HepG2 (cell line): ENCODE results near the gene GRM8. TPM values are rescaled to one million over a fixed set of nuclear protein-coding genes. Genes with fewer than 3 reads are reported as not detected.

Experiments
- ATAC-seq: fragments of 200-7000 bp; cut with Tn5 transposase; 3 replicates; pipeline ENCODE4 v1.9.1; 2020; ENCODE audit warnings: mild to moderate bottlenecking, moderate library complexity
- BruUV-seq: library from RNA; stranded (reverse); fragments of 400-500 nt; replicated peaks from 2 replicates; lab custom pipeline; 2021; lab: Mats Ljungman, UMichigan
- CTCF ChIA-PET: fragments of 300-600 bp; formaldehyde crosslinking; extraction: SDS; loops from one replicate; lab custom pipeline; 2021; ENCODE audit warnings: low total read pairs, inconsistent platforms, low intra/inter-chr PET ratio; lab: Yijun Ruan, JAX
- POLR2A ChIA-PET: fragments of 350-600 bp; sonication (Branson Sonifier 250); formaldehyde crosslinking; loops from one replicate; lab custom pipeline; 2020; ENCODE audit warnings: antibody characterized with exemption, inconsistent platforms; lab: Yijun Ruan, JAX
- DNase-seq: peaks from one replicate; pipeline ENCODE4 v3.0.0-alpha.2; 2015; ENCODE audit warnings: low spot score
- FAIRE-seq: peaks from 3 replicates; lab custom pipeline; 2011; peaks lifted over from hg19 to GRCh38; lab: Jason Lieb, UNC
- H2AFZ ChIP-seq: one replicate; pipeline ENCODE4 v1.6.1; 2011; ENCODE audit warnings: low read length, inconsistent platforms
- H3K27ac ChIP-seq: fragments of 300-600 bp; 3 replicates; pipeline ENCODE4 v1.8.0; 2011; ENCODE audit warnings: mixed run types, mild to moderate bottlenecking, mixed read lengths, low read length, inconsistent platforms; ENCODE audit not compliant: insufficient read depth; ENCODE audit errors: extremely low read length
- H3K27me3 ChIP-seq, 2 experiments: fragments of 200-600 bp in 1 of 2; 2 replicates in 1 of 2; 3 replicates in 1 of 2; pipeline versions ENCODE4 v1.6.0 to v1.8.0; 2011; ENCODE audit warnings: low read length in 2 of 2, mild to moderate bottlenecking in 2 of 2, moderate library complexity in 2 of 2, inconsistent platforms in 1 of 2; ENCODE audit not compliant: insufficient read depth in 2 of 2, control insufficient read depth in 1 of 2
- H3K36me3 ChIP-seq, 2 experiments: fragments of 200-600 bp in 1 of 2; replicated peaks in 1 of 2; 2 replicates in 1 of 2; 3 replicates in 1 of 2; pipeline versions ENCODE4 v1.5.1 to v1.8.0; 2011; ENCODE audit warnings: low read length in 2 of 2, inconsistent platforms in 1 of 2; ENCODE audit not compliant: insufficient read depth in 2 of 2, control insufficient read depth in 1 of 2
- H3K4me1 ChIP-seq: 2 replicates; pipeline ENCODE4 v1.5.1; 2012; ENCODE audit warnings: low read length, inconsistent platforms; ENCODE audit not compliant: insufficient read depth
- H3K4me2 ChIP-seq: 2 replicates; pipeline ENCODE4 v1.6.0; 2011; ENCODE audit warnings: low read depth, low read length, inconsistent platforms
- H3K4me3 ChIP-seq, 3 experiments: fragments of 200-600 bp in 1 of 3; sonication (generic), shearing (Covaris generic) in 1 of 3; replicated peaks in 1 of 3; 2 replicates each; pipeline ENCODE4 v1.5.1; 2011 to 2016; ENCODE audit warnings: low read length in 3 of 3, inconsistent platforms in 2 of 3, low read depth in 2 of 3, mild to moderate bottlenecking in 2 of 3, control low read depth in 1 of 3, mixed read lengths in 1 of 3; ENCODE audit not compliant: insufficient read depth in 1 of 3
- H3K79me2 ChIP-seq: one replicate; pipeline ENCODE4 v1.6.1; 2011; ENCODE audit warnings: low read length, inconsistent platforms; ENCODE audit not compliant: insufficient read depth
- H3K9ac ChIP-seq: 2 replicates; pipeline ENCODE4 v1.6.0; 2011; ENCODE audit warnings: mild to moderate bottlenecking, low read depth, low read length, inconsistent platforms; ENCODE audit not compliant: insufficient read depth
- H3K9me3 ChIP-seq: 2 replicates; pipeline ENCODE4 v1.5.1; 2012; ENCODE audit warnings: mild to moderate bottlenecking, low read length
- H4K20me1 ChIP-seq: 2 replicates; pipeline ENCODE4 v1.6.0; 2011; ENCODE audit warnings: inconsistent platforms, mild to moderate bottlenecking, low read length, moderate library complexity; ENCODE audit not compliant: insufficient read depth
- ARHGAP35 ChIP-seq: sonication (generic); formaldehyde crosslinking; IDR thresholded peaks from 2 replicates; pipeline ENCODE4 v1.9.0; 2022; ENCODE audit warnings: mild to moderate bottlenecking, inconsistent platforms, moderate library complexity, missing genetic modification reagents, borderline replicate concordance
- FOXC1 ChIP-seq: sonication (generic); formaldehyde crosslinking; IDR thresholded peaks from 2 replicates; pipeline ENCODE4 v1.8.0; 2022; ENCODE audit warnings: mild to moderate bottlenecking, missing genetic modification reagents, borderline replicate concordance
- HIVEP1 ChIP-seq: sonication (generic); formaldehyde crosslinking; IDR thresholded peaks from 2 replicates; pipeline ENCODE4 v1.4.0; 2020; ENCODE audit warnings: mild to moderate bottlenecking, missing genetic modification reagents
- KDM1A ChIP-seq: IDR thresholded peaks from 2 replicates; pipeline ENCODE4 v1.6.1; 2016; ENCODE audit warnings: missing compliant biosample characterization
- KMT2B ChIP-seq: IDR thresholded peaks from 2 replicates; pipeline ENCODE4 v1.6.1; 2016; ENCODE audit warnings: missing genetic modification reagents, missing compliant biosample characterization
- NFKBIZ ChIP-seq: IDR thresholded peaks from 2 replicates; pipeline ENCODE4 v1.6.1; 2018; ENCODE audit warnings: missing genetic modification reagents, missing compliant biosample characterization
- REPIN1 ChIP-seq: sonication (generic); formaldehyde crosslinking; IDR thresholded peaks from 2 replicates; pipeline ENCODE4 v1.8.0; 2022; ENCODE audit warnings: missing genetic modification reagents, low read depth, mild to moderate bottlenecking, borderline replicate concordance
- SIX1 ChIP-seq: sonication (generic); formaldehyde crosslinking; IDR thresholded peaks from 2 replicates; pipeline ENCODE4 v1.4.0; 2020; ENCODE audit warnings: missing genetic modification reagents, borderline replicate concordance
- WIZ ChIP-seq: sonication (generic); formaldehyde crosslinking; IDR thresholded peaks from 2 replicates; pipeline ENCODE4 v1.5.1; 2020; ENCODE audit warnings: mild to moderate bottlenecking, missing genetic modification reagents
- ZBTB34 ChIP-seq: sonication (generic); formaldehyde crosslinking; IDR thresholded peaks from 2 replicates; pipeline ENCODE4 v1.8.0; 2022; ENCODE audit warnings: mild to moderate bottlenecking, missing genetic modification reagents
- ZNF230 ChIP-seq: sonication (generic); formaldehyde crosslinking; IDR thresholded peaks from 2 replicates; pipeline ENCODE4 v1.4.0; 2020; ENCODE audit warnings: mild to moderate bottlenecking, missing genetic modification reagents
- ZNF234 ChIP-seq: sonication (generic); formaldehyde crosslinking; conservative IDR thresholded peaks from 2 replicates; pipeline ENCODE4 v1.5.1; 2020; ENCODE audit warnings: mild to moderate bottlenecking, missing genetic modification reagents
- ZNF24 ChIP-seq: fragments of 450-650 bp; IDR thresholded peaks from 2 replicates; pipeline ENCODE4 v1.6.1; 2017; ENCODE audit warnings: antibody characterized with exemption, mild to moderate bottlenecking
- ZNF615 ChIP-seq: sonication (generic); formaldehyde crosslinking; IDR thresholded peaks from 2 replicates; pipeline ENCODE4 v1.5.0; 2020; ENCODE audit warnings: mild to moderate bottlenecking, missing genetic modification reagents, borderline replicate concordance
- ZNF629 ChIP-seq: sonication (generic); formaldehyde crosslinking; conservative IDR thresholded peaks from 2 replicates; pipeline ENCODE4 v1.5.0; 2020; ENCODE audit warnings: missing genetic modification reagents
- ZNF672 ChIP-seq: sonication (generic); formaldehyde crosslinking; IDR thresholded peaks from 2 replicates; pipeline ENCODE4 v1.8.1; 2022; ENCODE audit warnings: missing genetic modification reagents
- WGBS: methylation state at CpG from one replicate; pipeline ENCODE4 v1.1.6; 2017; ENCODE audit warnings: low lambda C conversion rate; 5-methylcytosine and 5-hydroxymethylcytosine counted together
- in situ Hi-C: cut with HindIII; loops from 2 replicates; pipeline ENCODE4 v1.10.0; 2017; ENCODE audit warnings: low pct_unique_long_range_greater_than_20kb; ENCODE audit not compliant: extremely low pct_ligation_motif_present
- intact Hi-C: fragments of 100-400 bp; cut with micrococcal nuclease; formaldehyde crosslinking; loops from one replicate; pipeline ENCODE4 v1.10.0; 2022; ENCODE audit not compliant: unreplicated experiment
- polyA plus RNA-seq, 8 experiments: library from polyadenylated mRNA; depleted of rRNA in 3 of 8; stranded (reverse) in 7 of 8; unstranded in 1 of 8; fragments of >200 nt; fragmentation: Illumina TruSeq in 4 of 8; extraction: Trizol in 4 of 8; gene quantifications; 2 replicates each; pipeline versions ENCODE4 v1.2.1 to v1.2.3, GENCODE V29; 2011 to 2016; ENCODE audit warnings: low read depth in 4 of 8, missing spikeins in 1 of 8, mixed read lengths in 1 of 8; ENCODE audit not compliant: insufficient read depth in 1 of 8
- total RNA-seq, 5 experiments: library from RNA; depleted of rRNA; stranded (reverse); fragments of >200 nt; fragmentation: Illumina TruSeq; extraction: Trizol; gene quantifications; 2 replicates each; pipeline ENCODE4 v1.2.3, GENCODE V29; 2016; ENCODE audit warnings: low read depth in 1 of 5

The GRM8 gene
- total and polyA plus RNA-seq, 2 of the 13 experiments (the other 11 are each of a cell fraction or from before 2014, with no cell fraction given): not detected

GRCh38 chr7:127194571-127194970, 58.2 kb downstream of the GRM8 start:
- intact Hi-C loops: no loop called here
- no peak for TF ChIP-seq KMT2B (CRISPR knock-in tag)
- TF ChIP-seq ZNF24: no peak
- TF ChIP-seq FOXC1 (CRISPR knock-in tag): no peak
- no peak for TF ChIP-seq ZNF230 (CRISPR knock-in tag)
- no peak for TF ChIP-seq NFKBIZ (CRISPR knock-in tag)
- no peak for TF ChIP-seq ZNF615 (CRISPR knock-in tag)
- TF ChIP-seq SIX1 (CRISPR knock-in tag): no peak
- TF ChIP-seq ZNF629 (CRISPR knock-in tag): no peak
- no peak for TF ChIP-seq ZBTB34 (CRISPR knock-in tag)
- TF ChIP-seq ZNF234 (CRISPR knock-in tag): no peak
- TF ChIP-seq ARHGAP35 (CRISPR knock-in tag): no peak
- TF ChIP-seq ZNF672 (CRISPR knock-in tag): no peak
- TF ChIP-seq WIZ (CRISPR knock-in tag): no peak
- TF ChIP-seq REPIN1: no peak
- TF ChIP-seq KDM1A (CRISPR knock-in tag): no peak
- no peak for TF ChIP-seq HIVEP1 (CRISPR knock-in tag)
- CTCF ChIA-PET: no interaction called here

More at GRCh38 chr7:127194571-127194970, 58.2 kb downstream of the GRM8 start:
- in situ Hi-C loops: no loop called here
- POLR2A ChIA-PET: no interaction called here
- FAIRE-seq: no peak
- ATAC-seq: no peak
- Histone ChIP-seq H3K27me3 (no peaks in the 10 kb centered on the region), H3K4me2 (no peak overlapping the region), H4K20me1 (no peaks in the 10 kb centered on the region), H3K9ac (no peak overlapping the region), H3K4me1 (no peaks in the 10 kb centered on the region), H3K27ac (no peak overlapping the region), H3K79me2 (no peaks in the 10 kb centered on the region), H3K9me3 (no peaks in the 10 kb centered on the region), H2AFZ (no peak overlapping the region), H3K36me3 (no peaks in the 10 kb centered on the region), H3K4me3 (no peak overlapping the region)
- BruUV-seq: no TSS peak
- DNase-seq: no peak
- WGBS: 0% methylated on average over 2 of the region's 2 CpGs
